ENCODE measurements around the gene RPGR.

The RPGR gene

GRCh38 chrX:38240541-38240940 is 86.8 kb downstream of the RPGR start:
- DNase-seq, result no peak

GRCh38 chrX:38236901-38237615 is 90.3 kb downstream of the RPGR start:
- DNase-seq, result no peak

- DNase-seq, result no peak
Measured at GRCh38 chrX:38233891-38234667, 93.2 kb downstream of the RPGR start.

- DNase-seq, result no peak
Measured at GRCh38 chrX:38232079-38232686, 95.1 kb downstream of the RPGR start.

- no peak for DNase-seq
Measured at GRCh38 chrX:38225093-38225492, 102.2 kb downstream of the RPGR start.

- DNase-seq, result no peak
Measured at GRCh38 chrX:38224160-38224559, 103.1 kb downstream of the RPGR start.

GRCh38 chrX:38221391-38221929 is 105.8 kb downstream of the RPGR start:
- DNase-seq, result no peak

- DNase-seq, result no peak
Measured at GRCh38 chrX:38220415-38221390, 106.6 kb downstream of the RPGR start, which contains the start of gene SRPX. Gene SRPX, minus strand, starts transcription at chrX:38220871. Its CDS starts 79 bp downstream, at chrX:38220792.

GRCh38 chrX:38220024-38220414 is 107.3 kb downstream of the RPGR start:
- no peak for DNase-seq

Data from SHP77 (cell line).